Hindlimb muscle (tissue), 1 donor: ENCODE results near the gene DAAM1. TPM values are rescaled to one million over a fixed set of nuclear protein-coding genes. Genes with fewer than 3 reads are reported as not detected.

Experiments used
- DNase-seq: peaks from one replicate; pipeline ENCODE4 v3.0.0-alpha.2; 2013
- polyA plus RNA-seq: library from polyadenylated mRNA; unstranded; fragments of 120-200 nt; gene quantifications from one replicate; pipeline ENCODE4 v1.2.1, GENCODE V29; 2013; ENCODE audit not compliant: insufficient read length

The DAAM1 gene
- polyA plus RNA-seq, 1 donor, result 45.6 TPM

GRCh38 chr14:59261334-59261733 lies 72.9 kb downstream of the DAAM1 start:
- DNase-seq, result no peak

GRCh38 chr14:59262717-59263454 lies 74.4 kb downstream of the DAAM1 start:
- no peak for DNase-seq

- no peak for DNase-seq
Measured at GRCh38 chr14:59265808-59266207, 77.3 kb downstream of the DAAM1 start.

GRCh38 chr14:59267046-59267445 lies 78.6 kb downstream of the DAAM1 start:
- no peak for DNase-seq

GRCh38 chr14:59268011-59268410 lies 79.5 kb downstream of the DAAM1 start:
- DNase-seq, result no peak

- DNase-seq, result no peak
Measured at GRCh38 chr14:59268858-59269257, 80.4 kb downstream of the DAAM1 start.

- no peak for DNase-seq
Measured at GRCh38 chr14:59269466-59269865, 81.0 kb downstream of the DAAM1 start.

GRCh38 chr14:59271256-59271655 lies 82.8 kb downstream of the DAAM1 start:
- DNase-seq, result no peak

GRCh38 chr14:59271734-59272133 lies 83.3 kb downstream of the DAAM1 start:
- no peak for DNase-seq

- no peak for DNase-seq
Measured at GRCh38 chr14:59272633-59273032, 84.2 kb downstream of the DAAM1 start.

GRCh38 chr14:59273737-59274136 lies 85.3 kb downstream of the DAAM1 start:
- no peak for DNase-seq

GRCh38 chr14:59274991-59275391 lies 86.5 kb downstream of the DAAM1 start:
- no peak for DNase-seq

GRCh38 chr14:59275668-59276067 lies 87.2 kb downstream of the DAAM1 start:
- DNase-seq, result no peak

GRCh38 chr14:59276235-59276634 lies 87.8 kb downstream of the DAAM1 start:
- no peak for DNase-seq

- no peak for DNase-seq
Measured at GRCh38 chr14:59277659-59278058, 89.2 kb downstream of the DAAM1 start.

- DNase-seq, result no peak
Measured at GRCh38 chr14:59278111-59278510, 89.6 kb downstream of the DAAM1 start.

GRCh38 chr14:59280961-59281360 lies 92.5 kb downstream of the DAAM1 start:
- no peak for DNase-seq

- no peak for DNase-seq
Measured at GRCh38 chr14:59281609-59282377, 93.3 kb downstream of the DAAM1 start.

- no peak for DNase-seq
Measured at GRCh38 chr14:59282378-59282765, 93.9 kb downstream of the DAAM1 start.

- no peak for DNase-seq
Measured at GRCh38 chr14:59283361-59283760, 94.9 kb downstream of the DAAM1 start.

- no peak for DNase-seq
Measured at GRCh38 chr14:59284059-59284458, 95.6 kb downstream of the DAAM1 start.

- DNase-seq, result no peak
Measured at GRCh38 chr14:59292028-59292427, 103.6 kb downstream of the DAAM1 start.

- DNase-seq, result no peak
Measured at GRCh38 chr14:59292921-59293534, 104.6 kb downstream of the DAAM1 start.
